Thyroid gland (tissue), 4 donors: Measurements from ENCODE around the gene FAM24B. TPM values are rescaled to one million over a fixed set of nuclear protein-coding genes. Genes with fewer than 3 reads are reported as not detected.
"Not testable (repeated sequence)": the region's sequence is repeated elsewhere in the genome, so short reads cannot be mapped to it uniquely, and the experiment has no call there.

Experiments used
- DNase-seq, 2 donors: peaks; one replicate each; pipeline ENCODE4 v3.0.0-alpha.2; 2019
- H3K27ac ChIP-seq, 3 donors: fragments of 200-600 bp; sonication (generic); 1 replicate in 2 of 3; 2 replicates in 1 of 3; pipeline ENCODE4 v1.5.1; 2016 to 2019; ENCODE audit warnings: mild to moderate bottlenecking in 1 of 3, moderate library complexity in 1 of 3
- H3K27me3 ChIP-seq: fragments of 200-600 bp; sonication (generic); one replicate; pipeline ENCODE4 v1.5.1; 2019
- H3K36me3 ChIP-seq, 2 donors: fragments of 200-600 bp; sonication (generic); one replicate each; pipeline ENCODE4 v1.5.1; 2016 to 2019
- H3K4me1 ChIP-seq, 2 donors: fragments of 200-600 bp; sonication (generic); one replicate each; pipeline ENCODE4 v1.5.1; 2017 to 2019
- H3K4me3 ChIP-seq, 3 donors: fragments of 200-600 bp; sonication (generic); replicated peaks in 1 of 3; 1 replicate in 2 of 3; 2 replicates in 1 of 3; pipeline ENCODE4 v1.5.1; 2016; ENCODE audit warnings: mild to moderate bottlenecking in 1 of 3
- H3K9me3 ChIP-seq: fragments of 200-600 bp; sonication (generic); one replicate; pipeline ENCODE4 v1.5.1; 2017
- POLR2A ChIP-seq, 2 donors: fragments of 450-650 bp; IDR thresholded peaks; one replicate each; pipeline ENCODE4 v1.6.1; 2017; ENCODE audit warnings: antibody characterized with exemption in 2 of 2, mild to moderate bottlenecking in 2 of 2, moderate library complexity in 1 of 2
- WGBS, 2 donors: methylation state at CpG; one replicate each; pipeline ENCODE4 v1.1.5; 2017; 5-methylcytosine and 5-hydroxymethylcytosine counted together
- intact Hi-C: fragments of 100-400 bp; cut with DNase I; formaldehyde crosslinking; loops from one replicate; pipeline ENCODE4 v1.15.1; 2023
- total RNA-seq, 4 donors: library from RNA; depleted of rRNA; stranded (reverse); fragments of >200 nt; gene quantifications; one replicate each; pipeline ENCODE4 v1.2.3, GENCODE V29; 2016
- TF ChIP-seq, protein P1 (sequence below), 6 experiments: fragments of 200-600 bp in 3 of 6; fragments of 450-650 bp in 3 of 6; sonication (generic) in 3 of 6; IDR thresholded peaks; one replicate each; pipeline ENCODE4 v1.5.1; 2016 to 2019; ENCODE audit warnings: antibody characterized with exemption in 6 of 6, mild to moderate bottlenecking in 2 of 6, inconsistent platforms in 1 of 6, moderate library complexity in 1 of 6

The FAM24B gene, protein sequence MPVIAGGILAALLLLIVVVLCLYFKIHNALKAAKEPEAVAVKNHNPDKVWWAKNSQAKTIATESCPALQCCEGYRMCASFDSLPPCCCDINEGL
- 1 to 10 TPM in 2 of 4 donors, not detected in 2; 1.4 to 2.1 TPM for total RNA-seq

DNA sequence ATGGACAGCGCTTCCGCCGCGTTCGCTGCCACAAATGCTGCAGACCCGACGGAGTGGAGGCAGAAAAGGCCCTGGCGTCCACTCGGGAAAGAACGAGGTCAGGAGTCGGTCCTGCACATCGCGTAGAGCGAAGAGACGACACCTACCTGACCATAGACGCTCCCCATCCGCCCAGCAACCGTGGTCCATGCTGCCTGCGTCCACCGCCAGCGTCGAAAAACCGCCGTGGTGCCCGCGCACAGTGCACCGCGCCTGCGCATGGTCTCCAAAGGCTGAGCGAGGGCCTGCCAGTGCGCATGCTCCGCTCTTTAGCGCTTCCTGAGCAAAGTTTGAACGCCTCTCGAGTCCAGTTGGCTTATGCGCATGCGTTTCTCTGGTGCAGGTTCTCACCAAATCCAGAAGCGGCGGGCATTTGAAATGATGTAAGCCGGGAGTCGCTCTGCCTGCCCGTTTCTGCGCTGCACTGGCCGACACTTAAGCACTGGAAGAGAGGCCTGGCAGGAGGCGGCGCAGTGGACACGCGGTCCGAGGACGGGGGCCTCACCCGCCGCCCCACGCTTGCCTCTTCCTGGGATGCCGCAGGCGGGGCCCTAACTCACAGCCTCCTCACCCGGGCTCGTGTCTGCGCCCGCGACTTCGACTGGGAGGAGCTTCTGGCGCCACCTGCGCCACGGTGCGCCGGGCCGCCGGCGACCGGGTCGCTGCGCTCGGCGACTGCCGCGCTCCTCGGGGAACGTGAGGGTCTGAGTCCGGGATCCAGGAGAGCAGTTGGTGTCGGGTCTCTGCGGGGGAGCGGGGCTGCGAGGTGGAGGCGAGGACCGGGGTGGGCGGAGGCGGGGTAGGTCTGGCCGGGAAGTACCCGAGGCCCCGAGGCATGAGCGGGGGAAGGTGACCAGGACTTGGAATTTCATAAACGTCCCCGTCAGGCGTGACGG, at the start of gene FAM24B:
FAM24B (minus strand) TSS at position 243 of the 935 bp plus-strand sequence. CDS start 29,066 bp downstream, outside the sequence.
- DNase-seq, result peak; percentile 94 to 96
- WGBS, 2 donors, result 8 to 9% methylated on average over 61 to 64 of the region's 95 CpGs
- Histone ChIP-seq H3K9me3 (no peaks in the 10 kb centered on the region), H3K4me3 (peak within 1 kb of the TSS in 2 of 3 donors; percentile 29 to 48), H3K27me3 (no peaks in the 10 kb centered on the region), H3K36me3 (no peaks in the 10 kb centered on the region), H3K4me1 (peaks cover 6 to 15% of the 10 kb centered on the region in 2 donors), H3K27ac (peak within 1 kb of the TSS in 1 of 3 donors; percentile 21)
- intact Hi-C loops, result no loop called here
- TF ChIP-seq POLR2A (IDR thresholded peaks at IDR 0.05), result peak in 1 of 2 donors; percentile 41
- TF ChIP-seq, protein P1, sequence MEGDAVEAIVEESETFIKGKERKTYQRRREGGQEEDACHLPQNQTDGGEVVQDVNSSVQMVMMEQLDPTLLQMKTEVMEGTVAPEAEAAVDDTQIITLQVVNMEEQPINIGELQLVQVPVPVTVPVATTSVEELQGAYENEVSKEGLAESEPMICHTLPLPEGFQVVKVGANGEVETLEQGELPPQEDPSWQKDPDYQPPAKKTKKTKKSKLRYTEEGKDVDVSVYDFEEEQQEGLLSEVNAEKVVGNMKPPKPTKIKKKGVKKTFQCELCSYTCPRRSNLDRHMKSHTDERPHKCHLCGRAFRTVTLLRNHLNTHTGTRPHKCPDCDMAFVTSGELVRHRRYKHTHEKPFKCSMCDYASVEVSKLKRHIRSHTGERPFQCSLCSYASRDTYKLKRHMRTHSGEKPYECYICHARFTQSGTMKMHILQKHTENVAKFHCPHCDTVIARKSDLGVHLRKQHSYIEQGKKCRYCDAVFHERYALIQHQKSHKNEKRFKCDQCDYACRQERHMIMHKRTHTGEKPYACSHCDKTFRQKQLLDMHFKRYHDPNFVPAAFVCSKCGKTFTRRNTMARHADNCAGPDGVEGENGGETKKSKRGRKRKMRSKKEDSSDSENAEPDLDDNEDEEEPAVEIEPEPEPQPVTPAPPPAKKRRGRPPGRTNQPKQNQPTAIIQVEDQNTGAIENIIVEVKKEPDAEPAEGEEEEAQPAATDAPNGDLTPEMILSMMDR (IDR thresholded peaks at IDR 0.05), result no peak

GRCh38 chr10:122915700-122916099, 36.3 kb upstream of the FAM24B start:
- 83% methylated on average over 1 of the region's 2 CpGs; no CpG with 5 or more reads in 1 of the 2 donors for WGBS, 2 donors
- Histone ChIP-seq H3K9me3 (no peaks in the 10 kb centered on the region), H3K27ac (no peak overlapping the region), H3K36me3 (no peaks in the 10 kb centered on the region), H3K27me3 (no peaks in the 10 kb centered on the region), H3K4me3 (no peak overlapping the region), H3K4me1 (no peaks in the 10 kb centered on the region)
- TF ChIP-seq, protein P1 (IDR thresholded peaks at IDR 0.05), result no peak
- no peak for TF ChIP-seq POLR2A (IDR thresholded peaks at IDR 0.05)
- no peak for DNase-seq
- intact Hi-C loops, result no loop called here

DNA sequence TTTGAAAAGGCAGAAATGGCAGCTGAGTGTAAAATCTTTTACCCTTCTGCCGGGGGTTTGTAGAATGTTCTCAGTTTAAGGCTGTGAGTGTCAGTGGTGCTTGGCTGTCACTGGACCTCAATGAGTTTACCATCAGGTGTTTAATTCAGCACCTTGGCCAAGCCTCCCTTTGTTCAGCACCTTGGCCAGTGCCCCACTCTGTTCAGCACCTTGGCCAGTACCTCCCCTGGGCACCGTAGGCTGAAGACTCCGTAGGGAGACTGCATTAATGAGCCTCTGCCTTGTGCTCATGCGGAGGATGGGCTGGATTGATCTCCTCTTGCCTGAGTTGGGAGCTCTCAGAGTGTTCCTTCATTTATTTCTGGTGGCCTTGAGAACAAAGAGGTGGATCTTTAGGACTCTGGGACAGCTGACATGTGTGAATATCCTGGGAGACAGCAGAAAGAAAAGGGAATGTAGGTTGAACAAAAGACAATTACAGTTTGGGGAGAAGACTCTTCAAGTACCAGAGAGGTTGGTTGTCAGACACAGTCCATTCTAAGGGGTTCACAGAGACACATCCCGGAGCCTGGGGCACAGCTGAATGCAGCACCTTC, 32.6 kb upstream of the FAM24B start:
- H3K27ac ChIP-seq, result no peak overlapping the region
- no peaks in the 10 kb centered on the region for H3K36me3 ChIP-seq
- no peaks in the 10 kb centered on the region for H3K4me1 ChIP-seq
- H3K9me3 ChIP-seq, result no peaks in the 10 kb centered on the region
- H3K27me3 ChIP-seq, result no peaks in the 10 kb centered on the region
- intact Hi-C loops, result no loop called here
- H3K4me3 ChIP-seq, result no peak overlapping the region
- DNase-seq, result peak; percentile 27 to 53
- TF ChIP-seq, protein P1 (IDR thresholded peaks at IDR 0.05), result no peak
- no peak for TF ChIP-seq POLR2A (IDR thresholded peaks at IDR 0.05)
- 21 to 25% methylated on average over 5 of the region's 5 CpGs for WGBS, 2 donors

DNA sequence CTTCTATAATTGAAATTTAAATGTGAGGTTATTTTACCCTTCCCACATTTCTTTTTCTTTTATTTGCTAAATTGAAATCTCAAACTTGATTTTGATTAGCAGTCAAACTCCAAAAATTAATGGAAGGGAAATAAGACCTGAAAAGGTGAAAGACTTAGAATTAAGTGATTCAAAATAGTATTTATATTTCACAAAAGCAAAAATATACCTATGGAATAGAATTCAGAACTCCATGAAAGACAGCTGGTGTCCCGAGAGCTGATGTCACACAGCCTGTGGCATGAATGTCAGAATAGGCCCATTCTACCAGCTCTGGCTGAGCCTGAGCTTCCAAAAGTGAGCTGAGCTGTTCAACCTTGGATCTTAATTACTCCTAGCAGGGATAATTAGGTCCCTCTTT, 30.9 kb upstream of the FAM24B start, which contains the start of gene FAM24A:
FAM24A (plus strand) TSS at position 301 of the 400 bp plus-strand sequence. CDS start 1,025 bp downstream, outside the sequence.
- Histone ChIP-seq H3K4me3 (no peak within 1 kb of the TSS), H3K27me3 (no peaks in the 10 kb centered on the region), H3K27ac (no peak within 1 kb of the TSS), H3K9me3 (no peaks in the 10 kb centered on the region), H3K36me3 (no peaks in the 10 kb centered on the region), H3K4me1 (no peaks in the 10 kb centered on the region)
- 62 to 78% methylated on average over 1 of the region's 1 CpG for WGBS, 2 donors
- intact Hi-C loops, result no loop called here
- TF ChIP-seq, protein P1 (IDR thresholded peaks at IDR 0.05), result no peak
- TF ChIP-seq POLR2A (IDR thresholded peaks at IDR 0.05), result no peak
- DNase-seq, result no peak

- H3K9me3 ChIP-seq, intact Hi-C loops, H3K27me3 ChIP-seq, H3K4me1 ChIP-seq, H3K36me3 ChIP-seq, H3K27ac ChIP-seq, DNase-seq, H3K4me3 ChIP-seq: not testable (repeated sequence)
- WGBS, 2 donors, result 73 to 85% methylated on average over 4 of the region's 4 CpGs
Observed at GRCh38 chr10:122903861-122904260, 24.5 kb upstream of the FAM24B start.
